Activated T-helper 17 cell treated with anti-CD3 and anti-CD28 coated beads, Interleukin-2, amount 50 U/mL, for 72 hours (primary cell): Measurements from ENCODE around the gene SUSD1. TPM values are rescaled to one million over a fixed set of nuclear protein-coding genes. Genes with fewer than 3 reads are reported as not detected.
"Not testable (repeated sequence)": the region's sequence is repeated elsewhere in the genome, so short reads cannot be mapped to it uniquely, and the experiment has no call there.

Source experiments
- ATAC-seq: fragments of 150-1000 bp; cut with Tn5 transposase; replicated peaks from 2 replicates; pipeline ENCODE4 v1.10.0; 2021; ENCODE audit warnings: mild to moderate bottlenecking, moderate library complexity
- H3K27ac Mint-ChIP-seq: one replicate; pipeline ENCODE4 v1.8.0; 2022; ENCODE audit warnings: mixed read lengths
- H3K27me3 Mint-ChIP-seq: one replicate; pipeline ENCODE4 v1.8.0; 2022; ENCODE audit warnings: mixed read lengths
- H3K36me3 Mint-ChIP-seq: one replicate; pipeline ENCODE4 v1.8.0; 2022; ENCODE audit warnings: low read depth, mild to moderate bottlenecking, mixed read lengths
- H3K4me1 Mint-ChIP-seq: one replicate; pipeline ENCODE4 v1.8.0; 2022; ENCODE audit warnings: mixed read lengths
- H3K4me3 Mint-ChIP-seq: one replicate; pipeline ENCODE4 v1.8.0; 2022; ENCODE audit warnings: mild to moderate bottlenecking, mixed read lengths
- H3K9me3 Mint-ChIP-seq: one replicate; pipeline ENCODE4 v1.8.0; 2022; ENCODE audit warnings: mixed read lengths
- total RNA-seq, 2 donors: library from RNA; stranded (reverse); gene quantifications; one replicate each; pipeline ENCODE4 v1.2.3, GENCODE V29; 2022

Gene SUSD1
- total RNA-seq: 1 to 10 TPM; 1.8 to 6.3 TPM

DNA sequence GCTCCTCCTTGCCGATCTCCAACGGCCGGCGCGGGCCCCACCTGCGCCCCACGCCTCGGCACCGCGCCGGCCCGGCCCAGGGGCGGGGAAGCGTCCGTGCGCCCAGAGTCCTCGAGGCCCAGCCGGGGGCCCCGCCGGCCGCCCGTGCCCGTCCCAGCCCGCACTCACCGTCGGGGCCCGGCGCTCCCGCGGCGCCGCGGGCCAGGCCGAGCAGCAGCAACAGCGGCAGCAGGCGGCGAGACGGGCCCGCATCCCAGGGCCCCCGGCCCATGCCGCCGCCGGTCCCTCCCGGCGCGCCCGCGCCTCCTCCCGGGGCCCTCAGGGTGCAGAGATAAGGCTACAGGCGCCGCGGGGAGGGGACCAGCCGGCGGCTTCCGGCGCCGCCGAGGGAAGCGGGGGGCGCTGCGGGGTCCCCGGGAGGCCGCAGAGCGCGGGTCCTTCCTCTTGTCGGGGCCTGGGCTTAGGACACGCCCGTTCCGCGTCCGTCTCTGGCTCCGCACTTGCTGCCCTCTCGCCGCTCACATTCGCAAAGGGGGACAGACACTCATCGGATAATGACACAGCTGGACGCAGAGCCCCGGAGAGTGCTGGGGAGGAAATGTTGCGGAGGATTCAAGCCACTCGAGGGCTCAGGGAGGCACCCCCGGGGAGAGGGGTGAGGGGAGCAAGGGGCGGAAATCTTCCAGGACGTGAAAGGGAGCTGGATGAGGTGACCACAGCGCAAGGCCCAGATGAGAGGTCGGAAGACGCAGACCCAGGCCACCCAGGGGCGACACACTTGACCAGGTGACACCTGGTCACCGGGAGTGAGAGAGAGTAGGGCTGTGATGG, at the start of gene SUSD1:
Gene SUSD1 (minus strand): TSS at position 333 of the 831 bp plus-strand sequence. CDS start 62 bp downstream, at position 271.
- Mint-ChIP-seq H3K9me3 (no peaks in the 10 kb centered on the region), H3K36me3 (no peaks in the 10 kb centered on the region), H3K27me3 (no peaks in the 10 kb centered on the region), H3K4me1 (peaks cover 30% of the 10 kb centered on the region), H3K27ac (peak within 1 kb of the TSS; percentile 69), H3K4me3 (peak within 1 kb of the TSS; percentile 79)
- ATAC-seq: peak; percentile 57

DNA sequence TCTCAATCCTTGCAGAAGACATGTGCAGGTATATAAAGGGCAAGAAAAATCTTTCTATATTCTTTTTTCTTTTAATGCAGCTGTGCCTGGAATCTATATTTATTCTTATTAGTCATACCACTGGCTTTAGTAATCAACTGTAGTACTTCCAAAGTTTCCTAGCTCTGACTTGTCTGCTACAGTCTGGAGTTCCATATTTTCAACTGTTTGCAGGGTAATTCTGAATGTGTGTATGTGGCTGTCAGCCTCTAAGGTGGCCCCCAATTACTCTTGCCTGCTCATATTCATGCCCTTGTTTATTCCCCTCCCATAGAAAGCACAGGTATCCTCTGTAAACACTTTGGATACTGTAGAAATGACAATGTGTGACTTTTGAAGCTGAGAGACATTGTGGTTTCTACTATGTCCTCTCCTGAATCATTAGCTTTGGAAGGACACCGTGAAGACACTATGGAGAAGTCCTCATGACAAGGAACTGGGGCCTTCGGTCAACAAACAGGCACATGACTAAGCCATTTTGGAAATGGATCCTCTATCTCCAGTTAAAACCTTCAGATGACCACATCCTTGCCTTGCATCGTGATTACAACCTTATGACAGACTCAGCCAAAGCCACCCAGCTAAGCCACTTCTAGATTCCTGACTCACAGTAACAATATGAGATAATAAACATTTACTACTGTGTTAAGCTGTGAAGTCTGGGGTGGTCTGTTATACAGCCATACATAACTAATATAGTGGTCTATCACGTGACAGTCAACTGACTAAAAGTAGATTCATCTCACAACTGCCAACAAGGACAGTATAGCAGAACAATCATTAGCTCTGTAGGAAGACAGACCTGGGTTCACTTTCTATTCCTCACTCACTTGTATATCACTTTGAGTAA, 49.5 kb upstream of the SUSD1 start:
- H3K9me3 Mint-ChIP-seq: no peaks in the 10 kb centered on the region
- H3K4me1 Mint-ChIP-seq: peaks cover 5% of the 10 kb centered on the region
- ATAC-seq: peak; percentile 87
- H3K4me3 Mint-ChIP-seq: no peak overlapping the region
- peak overlapping the region; percentile 56 for H3K27ac Mint-ChIP-seq
- no peaks in the 10 kb centered on the region for H3K27me3 Mint-ChIP-seq
- peaks cover 98% of the 10 kb centered on the region for H3K36me3 Mint-ChIP-seq

DNA sequence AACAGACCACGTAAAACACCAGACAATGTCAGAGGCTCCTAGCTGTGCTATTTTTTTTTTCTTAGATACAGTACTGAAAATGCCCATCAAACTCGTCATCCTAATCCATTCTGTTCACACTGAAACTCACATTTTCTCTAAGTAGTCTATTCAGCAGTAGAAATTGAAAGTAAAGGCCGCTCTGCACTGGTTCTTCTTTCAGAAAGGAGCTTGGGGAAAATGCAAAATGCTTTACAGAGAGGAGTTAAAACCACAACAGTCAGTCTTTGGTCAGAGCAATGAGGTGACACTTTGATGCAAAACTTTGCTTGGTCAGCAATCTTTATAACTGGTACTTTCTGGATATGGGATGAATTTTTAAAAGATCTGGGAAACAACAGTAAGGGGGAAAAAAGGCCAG, 43.8 kb upstream of the SUSD1 start:
- Mint-ChIP-seq H3K27ac (peak overlapping the region; percentile 0), H3K4me3 (peak overlapping the region; percentile 53), H3K36me3 (peaks cover 92% of the 10 kb centered on the region), H3K4me1 (peaks cover 16% of the 10 kb centered on the region), H3K27me3 (no peaks in the 10 kb centered on the region), H3K9me3 (no peaks in the 10 kb centered on the region)
- ATAC-seq: peak; percentile 97

DNA sequence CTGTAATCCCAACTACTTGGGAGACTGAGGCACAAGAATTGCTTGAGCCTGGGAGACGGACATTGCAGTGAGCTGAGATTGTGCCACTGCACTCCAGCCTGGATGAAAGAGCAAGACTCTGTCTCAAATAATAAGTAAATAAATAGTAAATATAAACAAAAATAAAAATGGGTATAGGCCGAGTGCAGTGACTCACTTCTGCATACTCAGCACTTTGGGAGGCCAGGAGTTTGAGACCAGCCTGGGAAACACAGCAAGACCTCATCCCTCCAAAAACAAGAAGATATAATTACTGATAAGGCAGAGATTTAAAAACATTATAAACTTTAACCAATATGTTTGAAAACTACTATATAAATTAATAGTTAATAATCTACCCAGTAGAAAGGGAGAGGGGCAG, 37.8 kb upstream of the SUSD1 start:
- H3K4me1 Mint-ChIP-seq: peaks cover 6% of the 10 kb centered on the region
- no peak overlapping the region for H3K4me3 Mint-ChIP-seq
- H3K27ac Mint-ChIP-seq: no peak overlapping the region
- peaks cover 4% of the 10 kb centered on the region for H3K9me3 Mint-ChIP-seq
- no peak for ATAC-seq
- no peaks in the 10 kb centered on the region for H3K27me3 Mint-ChIP-seq
- H3K36me3 Mint-ChIP-seq: peaks cover 89% of the 10 kb centered on the region

DNA sequence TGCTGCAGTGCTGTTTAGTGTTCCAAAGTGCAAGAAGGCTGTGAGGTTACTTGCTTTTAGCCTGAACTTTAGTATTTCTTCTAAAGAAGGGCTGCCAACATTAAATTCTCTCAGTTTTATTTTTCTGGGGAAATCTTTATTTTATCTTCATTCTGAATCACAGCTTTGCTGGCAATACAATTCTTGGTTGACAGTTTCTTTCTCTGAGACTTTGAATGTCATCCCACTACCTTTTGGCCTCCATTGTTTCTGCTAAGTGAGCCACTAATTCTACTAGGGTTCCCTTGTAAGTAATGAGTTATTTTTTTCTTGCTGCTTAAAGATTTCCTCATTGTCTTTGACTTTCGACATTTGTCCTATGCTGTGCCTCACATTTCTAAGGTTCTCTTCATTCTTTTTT, 32.4 kb upstream of the SUSD1 start:
- peaks cover 3% of the 10 kb centered on the region for H3K4me1 Mint-ChIP-seq
- H3K4me3 Mint-ChIP-seq: no peak overlapping the region
- H3K27me3 Mint-ChIP-seq: no peaks in the 10 kb centered on the region
- H3K27ac Mint-ChIP-seq: no peak overlapping the region
- peaks cover 7% of the 10 kb centered on the region for H3K9me3 Mint-ChIP-seq
- H3K36me3 Mint-ChIP-seq: peaks cover 61% of the 10 kb centered on the region
- no peak for ATAC-seq

DNA sequence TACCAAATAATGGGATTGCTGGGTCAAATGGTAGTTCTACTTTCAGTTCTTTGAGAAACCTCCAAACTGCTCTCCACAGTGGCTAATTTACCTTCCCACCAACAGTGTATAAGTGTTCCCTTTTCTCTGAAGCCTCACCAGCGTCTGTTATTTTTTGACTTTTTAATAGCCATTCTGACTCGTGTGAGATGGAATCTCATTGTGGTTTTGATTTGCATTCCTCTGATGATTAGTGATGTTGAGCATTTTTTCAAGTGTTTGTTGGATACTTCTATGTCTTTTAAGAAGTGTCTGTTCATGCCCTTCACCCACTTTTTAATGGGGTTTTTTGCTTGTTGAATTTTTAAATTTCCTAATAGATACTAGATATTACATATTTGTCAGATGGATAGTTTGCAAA, 28.4 kb upstream of the SUSD1 start:
- Mint-ChIP-seq H3K4me1 (no peaks in the 10 kb centered on the region), H3K9me3 (peaks cover 7% of the 10 kb centered on the region), H3K36me3 (peaks cover 22% of the 10 kb centered on the region), H3K27ac (no peak overlapping the region), H3K4me3 (no peak overlapping the region), H3K27me3 (no peaks in the 10 kb centered on the region)
- no peak for ATAC-seq

DNA sequence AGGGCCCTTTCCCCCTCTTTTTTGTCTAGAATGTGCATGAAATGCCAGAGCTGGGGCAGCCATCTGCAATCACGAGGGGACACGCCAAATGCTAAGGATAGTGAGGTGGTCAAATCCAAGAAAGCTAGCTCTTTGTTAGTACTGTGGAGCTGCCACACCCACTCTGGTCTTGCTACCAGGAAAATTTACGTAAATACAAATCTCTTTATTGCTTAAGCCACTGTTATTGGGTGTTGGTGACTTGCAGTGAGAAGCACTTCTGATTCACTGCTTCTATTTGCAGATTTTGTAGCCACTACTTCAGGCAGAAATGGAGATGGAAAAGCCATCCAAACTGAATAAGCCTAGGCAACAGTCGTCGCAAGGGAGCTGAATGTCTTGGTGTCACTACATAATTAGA, 25.6 kb upstream of the SUSD1 start:
- H3K9me3 Mint-ChIP-seq: no peaks in the 10 kb centered on the region
- H3K36me3 Mint-ChIP-seq: no peaks in the 10 kb centered on the region
- ATAC-seq: no peak

DNA sequence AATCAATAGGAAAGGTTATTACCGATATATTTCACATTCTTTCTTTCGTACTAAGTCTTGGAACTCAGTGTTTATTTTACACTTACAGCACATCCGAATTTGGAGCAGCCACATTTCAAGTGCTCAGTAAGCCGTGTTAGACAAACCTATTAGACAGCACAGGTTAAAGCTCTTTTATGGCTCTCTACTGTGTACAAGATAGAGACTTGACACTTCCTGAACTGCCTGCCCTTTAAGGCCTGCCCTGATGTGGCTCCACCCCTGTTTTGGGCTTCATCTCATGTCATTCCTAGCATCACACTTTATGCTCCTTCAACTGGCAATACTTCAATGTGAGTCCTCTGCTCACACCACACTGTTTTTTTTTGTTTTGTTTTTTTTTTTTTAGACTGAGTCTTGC, 23.5 kb upstream of the SUSD1 start:
- H3K36me3 Mint-ChIP-seq: no peaks in the 10 kb centered on the region
- H3K27ac Mint-ChIP-seq: no peak overlapping the region
- no peaks in the 10 kb centered on the region for H3K9me3 Mint-ChIP-seq
- no peak for ATAC-seq
- H3K4me1 Mint-ChIP-seq: no peaks in the 10 kb centered on the region
- H3K4me3 Mint-ChIP-seq: no peak overlapping the region
- no peaks in the 10 kb centered on the region for H3K27me3 Mint-ChIP-seq

More for the DNA sequence above, 25.6 kb upstream of the SUSD1 start:
- Mint-ChIP-seq H3K27me3 (no peaks in the 10 kb centered on the region), H3K27ac (no peak overlapping the region), H3K4me3 (no peak overlapping the region), H3K4me1 (no peaks in the 10 kb centered on the region)

DNA sequence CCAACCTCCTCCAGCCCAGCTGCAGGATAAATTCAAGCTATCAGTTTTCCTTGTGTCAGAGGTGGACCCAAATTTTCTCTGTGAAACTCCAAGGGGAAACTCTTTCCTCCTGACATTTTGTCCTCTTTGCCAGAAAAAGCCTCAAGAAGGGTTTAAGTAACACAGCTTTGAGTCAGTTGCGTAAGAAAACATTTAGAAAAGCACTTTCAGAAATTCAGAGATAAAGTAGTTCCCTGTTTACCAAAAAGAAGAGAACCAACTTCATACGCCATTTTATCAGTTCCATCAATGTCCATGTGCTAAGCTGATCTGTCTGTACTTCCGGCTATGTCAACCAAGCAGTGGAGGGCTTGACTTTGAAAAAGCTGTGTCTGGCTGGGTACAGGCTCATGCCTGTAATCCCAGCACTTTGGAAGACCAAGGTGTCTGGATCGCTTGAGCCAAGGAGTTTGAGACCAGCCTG, 19.9 kb upstream of the SUSD1 start:
- no peak overlapping the region for H3K4me3 Mint-ChIP-seq
- no peaks in the 10 kb centered on the region for H3K27me3 Mint-ChIP-seq
- no peaks in the 10 kb centered on the region for H3K9me3 Mint-ChIP-seq
- no peaks in the 10 kb centered on the region for H3K4me1 Mint-ChIP-seq
- no peak overlapping the region for H3K27ac Mint-ChIP-seq
- no peak for ATAC-seq
- H3K36me3 Mint-ChIP-seq: no peaks in the 10 kb centered on the region

DNA sequence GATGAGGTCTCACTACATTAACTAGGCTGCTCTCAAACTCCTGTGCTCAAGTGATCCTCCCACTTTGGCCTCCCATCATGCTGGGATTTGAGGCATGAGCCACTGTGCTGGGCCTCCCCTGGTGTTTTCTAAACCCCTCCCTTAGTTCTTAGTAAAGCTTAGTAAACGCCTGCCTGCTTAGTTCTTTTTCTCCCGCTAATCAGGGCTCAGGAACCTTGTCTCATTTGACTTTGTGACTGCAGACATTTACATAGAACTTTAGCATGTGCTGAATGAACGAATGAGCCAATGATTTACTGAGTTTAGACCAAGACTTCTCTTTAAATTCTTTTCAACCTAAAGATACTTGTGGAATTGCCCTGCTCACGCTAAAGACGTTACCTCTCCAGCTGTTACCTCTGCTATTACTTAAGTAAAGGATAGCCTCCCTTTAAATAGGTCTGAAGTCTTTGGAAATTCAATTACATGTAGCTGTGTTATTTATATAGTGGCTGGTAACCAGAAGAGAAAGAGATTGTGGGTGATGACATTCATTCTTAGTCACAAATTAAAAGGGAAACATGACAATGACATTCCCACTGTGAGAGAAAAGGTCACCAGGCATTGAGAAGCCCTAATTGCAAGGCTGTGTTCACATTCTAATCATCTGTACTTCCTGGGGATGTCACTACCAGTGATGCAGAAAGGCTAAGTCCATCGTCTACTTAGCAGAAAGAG, 18.6 kb upstream of the SUSD1 start:
- ATAC-seq: no peak
- no peak overlapping the region for H3K4me3 Mint-ChIP-seq
- H3K36me3 Mint-ChIP-seq: no peaks in the 10 kb centered on the region
- H3K4me1 Mint-ChIP-seq: no peaks in the 10 kb centered on the region
- H3K9me3 Mint-ChIP-seq: no peaks in the 10 kb centered on the region
- H3K27me3 Mint-ChIP-seq: no peaks in the 10 kb centered on the region
- no peak overlapping the region for H3K27ac Mint-ChIP-seq

DNA sequence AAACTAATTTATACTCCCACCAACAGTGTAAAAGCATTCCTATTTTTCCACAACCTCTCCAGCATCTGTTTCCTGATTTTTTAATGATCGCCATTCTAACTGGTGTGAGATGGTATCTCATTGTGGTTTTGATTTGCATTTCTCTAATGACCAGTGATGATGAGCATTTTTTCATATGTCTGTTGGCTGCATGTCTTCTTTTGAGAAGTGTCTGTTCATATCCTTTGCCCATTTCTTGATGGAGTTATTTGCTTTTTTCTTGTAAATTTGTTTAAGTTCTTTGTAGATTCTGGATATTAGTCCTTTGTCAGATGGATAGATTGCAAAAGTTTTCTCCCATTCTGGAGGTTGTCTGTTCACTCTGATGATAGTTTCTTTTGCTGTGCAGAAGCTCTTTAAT, 15.2 kb upstream of the SUSD1 start:
- not testable (repeated sequence) for H3K4me3 Mint-ChIP-seq, ATAC-seq, H3K4me1 Mint-ChIP-seq, H3K9me3 Mint-ChIP-seq, H3K27ac Mint-ChIP-seq, H3K36me3 Mint-ChIP-seq, H3K27me3 Mint-ChIP-seq

DNA sequence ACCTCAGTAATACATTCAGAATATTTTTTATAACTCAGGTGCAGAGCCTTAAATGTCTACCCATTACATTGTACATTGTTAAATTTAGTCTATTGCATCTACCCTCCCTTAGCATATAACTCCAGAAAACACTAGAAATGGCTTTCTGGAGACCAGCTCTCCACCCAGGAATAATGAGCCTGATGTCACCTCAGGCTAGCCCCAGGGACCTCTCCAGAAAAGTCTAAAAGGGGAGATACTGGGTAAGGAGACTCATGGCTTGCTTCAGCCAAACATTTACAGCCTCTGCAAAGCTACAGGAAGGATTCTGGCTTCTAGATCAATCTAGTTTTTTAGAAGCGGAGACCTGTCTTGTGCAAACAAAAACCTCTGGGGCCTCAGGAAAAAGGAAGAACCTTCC, 13.8 kb upstream of the SUSD1 start:
- Mint-ChIP-seq H3K4me1 (no peaks in the 10 kb centered on the region), H3K27me3 (no peaks in the 10 kb centered on the region), H3K27ac (no peak overlapping the region), H3K4me3 (no peak overlapping the region), H3K36me3 (no peaks in the 10 kb centered on the region), H3K9me3 (no peaks in the 10 kb centered on the region)
- ATAC-seq: no peak

DNA sequence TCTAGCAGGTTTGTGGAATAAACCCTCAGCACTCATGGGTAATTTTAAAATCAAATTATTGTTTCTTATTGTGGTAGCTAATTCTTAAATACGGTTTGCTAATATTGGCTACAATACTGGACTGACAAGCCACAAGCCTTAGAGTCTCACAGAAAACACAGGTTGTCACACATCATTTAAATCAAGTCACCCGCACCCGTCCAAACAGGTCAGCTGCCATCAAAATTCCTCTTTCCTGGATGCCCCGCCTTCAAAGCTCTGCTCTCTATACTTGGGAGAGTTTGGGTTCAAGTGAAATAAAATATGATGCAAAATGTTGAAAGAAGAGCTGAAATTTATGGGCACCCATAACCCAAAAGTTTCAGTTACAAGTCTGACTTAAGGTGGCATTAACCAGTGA, 12.3 kb upstream of the SUSD1 start:
- H3K27me3 Mint-ChIP-seq: no peaks in the 10 kb centered on the region
- H3K27ac Mint-ChIP-seq: no peak overlapping the region
- H3K4me3 Mint-ChIP-seq: no peak overlapping the region
- H3K9me3 Mint-ChIP-seq: peaks cover 7% of the 10 kb centered on the region
- no peaks in the 10 kb centered on the region for H3K36me3 Mint-ChIP-seq
- no peaks in the 10 kb centered on the region for H3K4me1 Mint-ChIP-seq
- no peak for ATAC-seq

DNA sequence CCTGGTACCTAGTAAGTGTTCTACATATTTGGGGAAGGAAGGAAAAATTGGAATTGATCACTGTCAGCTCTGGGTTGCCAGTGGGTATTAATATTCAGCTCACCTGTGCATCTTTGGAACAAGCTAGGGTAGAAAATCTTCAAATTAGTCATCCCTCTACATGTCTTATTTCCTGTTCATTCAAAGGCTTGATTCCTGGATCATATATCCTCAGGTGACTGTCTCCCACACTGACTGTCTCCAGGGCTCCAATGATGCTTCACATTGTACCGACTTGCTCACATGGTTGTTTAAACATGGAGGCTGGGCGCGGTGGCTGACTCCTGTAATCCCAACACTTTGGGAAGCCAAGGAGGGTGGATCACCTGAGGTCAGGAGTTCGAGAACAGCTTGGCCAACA, 11.6 kb upstream of the SUSD1 start:
- Mint-ChIP-seq H3K36me3 (no peaks in the 10 kb centered on the region), H3K27me3 (no peaks in the 10 kb centered on the region), H3K4me3 (no peak overlapping the region), H3K4me1 (no peaks in the 10 kb centered on the region), H3K27ac (no peak overlapping the region), H3K9me3 (peaks cover 7% of the 10 kb centered on the region)
- no peak for ATAC-seq
